GM19023 (cell line): Measurements from ENCODE around the gene P2RX3.

ENCODE experiments used
- ATAC-seq: cut with Tn5 transposase; IDR thresholded peaks from one replicate; pipeline ENCODE4 v1.9.1; 2021; ENCODE audit warnings: mild to moderate bottlenecking, moderate library complexity; ENCODE audit not compliant: unreplicated experiment

The P2RX3 gene

DNA sequence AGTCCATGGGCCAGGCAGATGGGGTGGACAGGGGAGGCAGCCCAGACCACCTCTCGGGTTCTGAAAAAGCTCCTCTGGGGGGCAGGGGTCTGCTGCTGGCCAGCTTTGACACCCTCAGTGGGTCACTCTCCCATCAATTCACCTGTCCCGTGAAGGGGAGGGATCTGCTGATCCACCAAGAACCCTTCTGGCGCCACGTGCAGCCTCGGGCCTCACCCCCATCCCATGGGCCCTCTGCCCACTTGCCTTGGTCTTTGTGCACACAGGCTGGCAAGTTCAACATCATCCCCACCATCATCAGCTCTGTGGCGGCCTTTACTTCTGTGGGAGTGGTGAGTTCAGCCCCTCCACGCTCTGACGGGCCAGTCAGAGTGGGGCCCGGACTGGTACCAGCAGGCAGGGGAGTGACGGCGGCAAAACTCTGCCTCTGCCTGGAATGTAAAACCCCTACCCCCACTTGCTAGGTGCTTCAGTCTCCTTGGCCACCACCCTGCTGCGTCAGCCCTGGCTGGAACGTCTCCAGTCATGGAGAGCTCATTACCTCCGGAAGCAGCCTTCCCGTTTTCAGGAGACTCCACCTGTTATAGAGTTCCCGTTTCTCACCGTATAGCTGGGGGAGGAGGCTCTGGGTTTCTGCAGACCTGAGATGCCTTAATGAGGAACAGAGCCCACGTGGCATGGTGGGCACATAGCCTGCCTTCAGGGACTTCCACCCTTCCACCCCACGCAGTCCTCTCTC is 30.1 kb downstream of the P2RX3 start:
- ATAC-seq, result no peak

GRCh38 chr11:57368845-57369232 is 30.7 kb downstream of the P2RX3 start:
- ATAC-seq, result no peak

GRCh38 chr11:57370251-57370650 is 32.1 kb downstream of the P2RX3 start:
- no peak for ATAC-seq

GRCh38 chr11:57370941-57371340 is 32.8 kb downstream of the P2RX3 start:
- no peak for ATAC-seq

- ATAC-seq, result no peak
These were observed 35.0 kb downstream of the P2RX3 start for GRCh38 chr11:57373146-57373545.

DNA sequence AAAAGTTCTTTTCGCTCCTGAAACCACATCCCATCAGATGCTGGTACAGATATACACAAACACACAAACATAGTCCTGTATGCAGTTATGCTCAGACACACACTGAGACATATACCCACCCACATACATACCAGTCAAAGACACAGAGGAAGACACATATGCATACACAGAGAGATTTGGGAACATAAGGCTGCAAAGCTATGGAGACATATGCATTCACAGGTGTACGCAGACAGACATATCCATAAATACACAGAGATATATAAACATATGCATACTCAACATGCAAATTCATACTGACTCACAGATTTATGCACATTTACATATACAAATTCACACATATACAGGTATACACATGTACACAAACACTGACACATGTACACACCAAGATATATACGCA is 36.8 kb downstream of the P2RX3 start:
- no peak for ATAC-seq

GRCh38 chr11:57375490-57375889 is 37.3 kb downstream of the P2RX3 start:
- no peak for ATAC-seq

- ATAC-seq, result no peak
These were observed 38.2 kb downstream of the P2RX3 start for GRCh38 chr11:57376095-57377090.

DNA sequence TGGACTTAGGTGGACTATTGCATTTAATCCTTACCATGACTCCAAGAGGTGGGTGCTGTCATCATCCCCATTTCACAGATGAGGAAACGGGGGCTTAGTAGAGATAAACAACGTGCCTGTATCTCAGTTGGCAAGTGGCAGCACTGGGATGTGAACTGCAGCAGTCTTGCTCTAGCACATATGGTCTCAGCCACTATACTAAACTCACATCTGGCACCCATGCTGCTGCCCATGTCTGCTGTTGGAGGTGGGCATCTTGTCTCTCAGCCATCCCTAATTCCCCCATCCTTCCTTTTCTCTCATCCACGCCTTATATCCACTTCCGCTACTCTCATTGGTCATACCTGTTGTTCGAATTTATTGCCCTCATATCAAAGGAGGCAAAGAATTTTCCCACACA is 39.0 kb downstream of the P2RX3 start:
- ATAC-seq, result no peak

GRCh38 chr11:57378186-57378585 is 40.0 kb downstream of the P2RX3 start:
- no peak for ATAC-seq

DNA sequence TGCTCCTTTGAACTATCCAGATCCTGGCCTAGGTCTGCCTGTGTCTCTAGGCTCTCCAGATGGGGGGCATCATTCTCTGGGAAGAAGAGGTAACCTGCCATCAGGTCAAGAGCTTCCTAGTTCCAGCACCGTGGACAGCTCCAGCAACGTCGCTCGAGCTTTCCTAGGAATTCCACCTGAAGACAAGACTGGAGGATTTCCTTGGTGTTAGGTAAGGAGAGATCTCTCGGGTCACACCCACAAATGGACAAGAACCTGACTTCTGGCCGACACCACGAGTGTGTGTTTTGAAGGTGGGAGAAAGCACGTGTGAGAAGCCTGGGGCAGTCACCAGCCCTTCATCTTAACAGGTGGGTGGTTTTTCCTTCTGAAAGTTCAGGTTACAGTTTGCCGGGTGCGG is 41.6 kb downstream of the P2RX3 start:
- no peak for ATAC-seq

GRCh38 chr11:57380975-57381374 is 42.8 kb downstream of the P2RX3 start, which contains the start of gene PRG3:
PRG3 (minus strand) TSS chr11:57381150; CDS start chr11:57380708, 442 bp downstream.
- no peak for ATAC-seq

DNA sequence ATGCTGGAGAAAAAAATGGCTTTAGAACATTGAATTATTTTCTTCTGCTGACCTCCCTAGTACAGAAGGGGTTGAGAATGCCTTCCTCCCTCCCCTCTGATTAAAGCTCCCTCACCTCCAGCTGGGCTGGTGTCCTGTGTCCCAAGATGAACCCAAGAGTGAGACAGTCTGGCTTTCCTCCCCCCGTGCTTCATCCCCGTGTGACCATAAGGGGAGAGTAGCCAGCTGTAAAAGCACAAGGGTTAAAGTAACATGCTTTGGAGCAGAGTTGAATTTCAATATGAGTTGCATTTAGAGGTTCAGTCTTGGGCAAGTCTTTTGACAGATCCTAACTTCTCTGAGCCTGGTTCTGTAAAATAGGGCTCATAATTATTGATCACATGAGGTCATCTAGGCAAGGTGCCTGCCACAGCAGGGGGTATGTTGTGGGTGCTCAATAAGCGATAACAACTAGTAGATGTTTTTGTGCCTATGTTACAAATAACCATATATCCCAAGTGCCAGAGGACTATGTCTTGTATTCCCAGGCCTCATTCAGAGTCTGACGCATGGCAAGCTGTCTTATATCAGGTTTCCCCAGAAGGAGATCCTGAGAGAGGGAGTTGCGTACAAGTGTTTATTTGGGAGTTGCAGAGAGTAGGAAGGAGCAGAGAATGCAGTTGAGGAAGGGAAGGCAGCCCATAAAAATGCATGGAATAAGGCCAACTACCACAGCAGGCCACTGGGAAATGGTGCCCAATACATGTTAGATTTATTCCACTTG is 48.2 kb downstream of the P2RX3 start:
- no peak for ATAC-seq

GRCh38 chr11:57387289-57388030 is 49.3 kb downstream of the P2RX3 start:
- no peak for ATAC-seq

GRCh38 chr11:57390535-57390934 is 52.4 kb downstream of the P2RX3 start, which contains the start of gene PRG2:
PRG2 (minus strand) TSS chr11:57390650; CDS start chr11:57389944, 706 bp downstream.
- ATAC-seq, result no peak

DNA sequence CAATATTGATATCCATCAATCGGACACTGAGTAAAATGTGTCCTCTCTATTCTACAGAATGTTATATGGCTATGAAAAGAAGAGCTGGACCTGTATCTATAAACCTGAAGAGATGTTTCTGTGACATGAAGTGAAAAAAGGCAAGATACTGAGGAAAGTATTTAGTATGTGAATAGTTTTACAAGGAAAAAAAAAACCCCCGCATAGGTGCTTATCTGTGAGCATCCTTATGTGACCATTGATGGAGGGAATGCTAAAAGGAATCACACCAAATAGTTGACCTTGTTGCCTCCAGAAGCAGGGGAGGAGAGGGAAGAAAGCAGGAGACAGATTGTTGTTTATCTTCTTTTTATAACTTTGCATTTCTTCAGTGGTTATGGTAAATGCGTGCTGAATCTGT is 53.0 kb downstream of the P2RX3 start:
- ATAC-seq, result no peak

GRCh38 chr11:57391539-57391938 is 53.4 kb downstream of the P2RX3 start:
- ATAC-seq, result no peak

- ATAC-seq, result no peak
These were observed 54.1 kb downstream of the P2RX3 start for GRCh38 chr11:57392066-57392762.

DNA sequence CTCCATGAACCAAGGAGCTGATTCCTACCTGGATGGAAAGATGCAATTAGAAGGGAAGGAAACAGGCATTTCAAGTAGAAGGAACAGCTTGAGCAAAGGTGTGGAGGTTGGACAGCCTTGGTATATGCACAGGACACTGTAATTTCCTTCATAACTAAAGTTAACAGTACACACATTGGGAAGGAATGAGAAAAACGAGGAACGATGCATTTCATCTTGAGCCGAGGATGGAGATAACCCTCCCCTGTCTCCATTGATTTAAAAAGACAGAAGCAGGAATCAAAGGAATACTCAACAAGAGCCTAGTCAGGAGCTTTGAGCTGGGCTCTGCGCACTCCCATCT is 54.6 kb downstream of the P2RX3 start:
- ATAC-seq, result no peak
